ENCODE results near the gene CREG2. TPM values are rescaled to one million over a fixed set of nuclear protein-coding genes. Genes with fewer than 3 reads are reported as not detected.

The CREG2 gene
- polyA plus RNA-seq, 1 of the 3 experiments (the other 2 are of a cell fraction): 1.4 TPM

DNA sequence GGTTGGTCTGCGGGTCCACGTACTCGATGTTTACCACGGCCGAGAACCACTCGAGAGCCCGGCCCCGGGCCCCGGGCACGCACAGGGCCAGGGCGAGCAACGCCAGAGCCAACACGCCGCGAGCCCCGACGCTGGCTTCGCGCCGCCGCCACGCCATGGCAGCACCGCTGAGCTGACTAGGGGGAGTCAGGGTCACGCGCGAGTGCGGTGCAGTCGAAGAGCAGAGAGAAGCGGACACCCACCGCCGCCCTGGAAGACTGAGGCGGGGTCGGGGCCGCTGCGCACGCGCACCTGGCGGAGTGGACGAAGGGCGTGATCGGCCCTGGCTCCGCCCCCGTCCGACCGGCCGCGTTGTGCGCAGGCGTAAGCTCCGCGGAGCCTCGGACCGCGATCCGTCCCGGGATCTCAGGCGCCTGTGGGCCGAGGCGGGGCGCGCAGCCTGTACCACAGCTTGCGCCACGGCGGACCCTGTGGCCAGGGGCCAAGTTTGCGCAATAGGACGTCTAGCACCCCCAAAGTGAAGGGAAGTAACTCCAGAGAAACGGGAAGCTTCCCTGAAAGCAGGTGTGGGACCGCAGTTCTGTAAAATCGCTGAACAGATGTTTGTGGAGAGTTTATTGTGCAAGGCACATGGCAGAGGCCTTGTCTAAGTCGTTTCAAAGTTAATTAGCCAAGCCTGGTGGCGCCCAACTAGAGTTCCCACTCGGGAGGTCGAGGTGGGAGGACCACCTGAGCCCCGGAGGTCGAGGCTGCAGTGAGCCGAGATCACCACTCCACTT, 78.7 kb downstream of the CREG2 start, which contains the start of gene RNF149 (continued):
- TF ChIP-seq, protein P1, sequence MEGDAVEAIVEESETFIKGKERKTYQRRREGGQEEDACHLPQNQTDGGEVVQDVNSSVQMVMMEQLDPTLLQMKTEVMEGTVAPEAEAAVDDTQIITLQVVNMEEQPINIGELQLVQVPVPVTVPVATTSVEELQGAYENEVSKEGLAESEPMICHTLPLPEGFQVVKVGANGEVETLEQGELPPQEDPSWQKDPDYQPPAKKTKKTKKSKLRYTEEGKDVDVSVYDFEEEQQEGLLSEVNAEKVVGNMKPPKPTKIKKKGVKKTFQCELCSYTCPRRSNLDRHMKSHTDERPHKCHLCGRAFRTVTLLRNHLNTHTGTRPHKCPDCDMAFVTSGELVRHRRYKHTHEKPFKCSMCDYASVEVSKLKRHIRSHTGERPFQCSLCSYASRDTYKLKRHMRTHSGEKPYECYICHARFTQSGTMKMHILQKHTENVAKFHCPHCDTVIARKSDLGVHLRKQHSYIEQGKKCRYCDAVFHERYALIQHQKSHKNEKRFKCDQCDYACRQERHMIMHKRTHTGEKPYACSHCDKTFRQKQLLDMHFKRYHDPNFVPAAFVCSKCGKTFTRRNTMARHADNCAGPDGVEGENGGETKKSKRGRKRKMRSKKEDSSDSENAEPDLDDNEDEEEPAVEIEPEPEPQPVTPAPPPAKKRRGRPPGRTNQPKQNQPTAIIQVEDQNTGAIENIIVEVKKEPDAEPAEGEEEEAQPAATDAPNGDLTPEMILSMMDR (IDR thresholded peaks at IDR 0.05): no peak
- TF ChIP-seq SIN3A (IDR thresholded peaks at IDR 0.05; ENCODE audit: borderline replicate concordance, low read depth, low read length) (no peak), EP300 (IDR thresholded peaks at IDR 0.05; ENCODE audit: borderline replicate concordance in 1 of 2, low read depth in 1 of 2, low read length in 1 of 2) (no peak), NRF1 (IDR thresholded peaks at IDR 0.05; ENCODE audit: low read depth, low read length) (peak; percentile 99), RCOR1 (IDR thresholded peaks at IDR 0.05; ENCODE audit: low read length) (no peak), TEAD4 (IDR thresholded peaks at IDR 0.05; ENCODE audit: borderline replicate concordance, insufficient read depth) (no peak), TCF12 (IDR thresholded peaks at IDR 0.05) (peak; percentile 8; the same call in 1 of the 2 replicates)
- TF ChIP-seq, protein P2, sequence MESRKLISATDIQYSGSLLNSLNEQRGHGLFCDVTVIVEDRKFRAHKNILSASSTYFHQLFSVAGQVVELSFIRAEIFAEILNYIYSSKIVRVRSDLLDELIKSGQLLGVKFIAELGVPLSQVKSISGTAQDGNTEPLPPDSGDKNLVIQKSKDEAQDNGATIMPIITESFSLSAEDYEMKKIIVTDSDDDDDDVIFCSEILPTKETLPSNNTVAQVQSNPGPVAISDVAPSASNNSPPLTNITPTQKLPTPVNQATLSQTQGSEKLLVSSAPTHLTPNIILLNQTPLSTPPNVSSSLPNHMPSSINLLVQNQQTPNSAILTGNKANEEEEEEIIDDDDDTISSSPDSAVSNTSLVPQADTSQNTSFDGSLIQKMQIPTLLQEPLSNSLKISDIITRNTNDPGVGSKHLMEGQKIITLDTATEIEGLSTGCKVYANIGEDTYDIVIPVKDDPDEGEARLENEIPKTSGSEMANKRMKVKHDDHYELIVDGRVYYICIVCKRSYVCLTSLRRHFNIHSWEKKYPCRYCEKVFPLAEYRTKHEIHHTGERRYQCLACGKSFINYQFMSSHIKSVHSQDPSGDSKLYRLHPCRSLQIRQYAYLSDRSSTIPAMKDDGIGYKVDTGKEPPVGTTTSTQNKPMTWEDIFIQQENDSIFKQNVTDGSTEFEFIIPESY (IDR thresholded peaks at IDR 0.05; ENCODE audit: borderline replicate concordance, low read depth): no peak

DNA sequence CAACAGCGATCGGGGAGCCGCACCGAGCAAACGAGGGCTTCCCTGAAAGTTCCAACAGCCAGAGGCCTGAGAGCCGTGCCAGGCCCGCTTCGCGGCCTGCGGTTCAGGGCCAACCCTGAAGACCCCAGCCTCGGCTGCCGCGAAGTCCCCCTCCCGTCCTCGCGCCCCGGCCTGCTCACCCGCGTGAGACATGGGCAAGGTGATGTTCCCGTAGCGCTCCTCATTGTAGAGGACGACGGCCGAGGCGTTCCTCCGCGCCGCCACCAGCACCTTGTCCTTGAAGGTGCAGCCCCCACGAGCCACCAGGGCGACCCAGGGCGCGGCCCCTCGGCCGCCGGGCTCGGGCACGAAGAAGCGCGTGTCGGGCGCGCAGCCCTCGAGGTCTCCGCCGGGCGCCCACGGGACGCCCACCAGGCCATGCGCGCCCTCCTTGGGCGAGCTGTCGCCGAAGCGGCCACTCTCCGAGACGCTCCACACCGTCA, 79.3 kb downstream of the CREG2 start:
- ChIA-PET CTCF (interaction anchor here (0.6 to 1.4 kb wide), 2 partner anchors 12 to 565 kb away, joined by 3 to 4 read pairs; no protein-coding TSS in a partner anchor), POLR2A (interaction anchor here (1.0 kb wide), 2 partner anchors 55 to 79 kb away, joined by 3 read pairs; partner anchors contain the start of gene CREG2)
- peak overlapping the region; percentile 80 to 88; a peak in 3 of 4 replicates for H3K27ac ChIP-seq (ENCODE audit: low read depth in 2 of 2, low read length in 1 of 2)
- peak overlapping the region; percentile 93 for H3K9ac ChIP-seq
- peaks cover 0 to 10% of the 10 kb centered on the region in 2 experiments for H3K36me3 ChIP-seq (replicated peaks in 1 of 2; ENCODE audit: control insufficient read depth in 1 of 2, insufficient read depth in 2 of 2, low read length in 1 of 2)
- peaks cover 12 to 20% of the 10 kb centered on the region in 2 experiments; a peak in 3 of 4 replicates for H3K4me1 ChIP-seq (ENCODE audit: control insufficient read depth in 1 of 2, insufficient read depth in 2 of 2, low read depth in 1 of 2, low read length in 1 of 2)
- H3K9me3 ChIP-seq: no peaks in the 10 kb centered on the region
- H2AFZ ChIP-seq (ENCODE audit: low read depth): peak overlapping the region; percentile 99; the same call in 1 of the 2 replicates
- no peak for DNase-seq
- H4K20me1 ChIP-seq (ENCODE audit: insufficient read depth): peaks cover 44% of the 10 kb centered on the region
- H3F3A ChIP-seq (replicated peaks; ENCODE audit: insufficient read depth): peaks cover 13% of the 10 kb centered on the region
- WGBS (ENCODE audit: low lambda C conversion rate): 1% methylated on average over 21 of the region's 57 CpGs
- H3K27me3 ChIP-seq (ENCODE audit: insufficient read depth): 0 out of 2 replicates have a peak, but pooled peaks cover 3% of the 10 kb centered on the region
- no peaks in the 10 kb centered on the region for H3K9me2 ChIP-seq
- peaks cover 53% of the 10 kb centered on the region for H3K79me2 ChIP-seq (ENCODE audit: insufficient read depth)
- peak overlapping the region; percentile 97 for H3K4me2 ChIP-seq
- peak overlapping the region; percentile 88 to 92 for H3K4me3 ChIP-seq (ENCODE audit: low read depth in 2 of 2, low read length in 1 of 2)
- TF ChIP-seq, protein P3, sequence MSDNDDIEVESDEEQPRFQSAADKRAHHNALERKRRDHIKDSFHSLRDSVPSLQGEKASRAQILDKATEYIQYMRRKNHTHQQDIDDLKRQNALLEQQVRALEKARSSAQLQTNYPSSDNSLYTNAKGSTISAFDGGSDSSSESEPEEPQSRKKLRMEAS (IDR thresholded peaks at IDR 0.05; ENCODE audit: low read depth): peak; percentile 46; the same call in 1 of the 2 replicates
- TF ChIP-seq MXI1 (IDR thresholded peaks at IDR 0.05; ENCODE audit: low read depth, low read length) (peak; percentile 49; the same call in 1 of the 2 replicates), ELF1 (IDR thresholded peaks at IDR 0.05) (no peak), RFX5 (IDR thresholded peaks at IDR 0.05; ENCODE audit: low read length) (no peak)
- TF ChIP-seq, protein P4, sequence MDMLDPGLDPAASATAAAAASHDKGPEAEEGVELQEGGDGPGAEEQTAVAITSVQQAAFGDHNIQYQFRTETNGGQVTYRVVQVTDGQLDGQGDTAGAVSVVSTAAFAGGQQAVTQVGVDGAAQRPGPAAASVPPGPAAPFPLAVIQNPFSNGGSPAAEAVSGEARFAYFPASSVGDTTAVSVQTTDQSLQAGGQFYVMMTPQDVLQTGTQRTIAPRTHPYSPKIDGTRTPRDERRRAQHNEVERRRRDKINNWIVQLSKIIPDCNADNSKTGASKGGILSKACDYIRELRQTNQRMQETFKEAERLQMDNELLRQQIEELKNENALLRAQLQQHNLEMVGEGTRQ (IDR thresholded peaks at IDR 0.05; ENCODE audit: borderline replicate concordance, low read depth, low read length): no peak
